ENCODE data around the gene KRT73. TPM values are rescaled to one million over a fixed set of nuclear protein-coding genes. Genes with fewer than 3 reads are reported as not detected.

Gene KRT73
- total RNA-seq, 1 donor from 2014 or later, result not detected

GRCh38 chr12:52645982-52646381, 27.6 kb upstream of the KRT73 start:
- DNase-seq (ENCODE audit: low read depth), result no peak

- DNase-seq (ENCODE audit: low read depth), result no peak
These were observed 26.9 kb upstream of the KRT73 start for GRCh38 chr12:52645120-52645761.

- DNase-seq (ENCODE audit: low read depth), result no peak
These were observed 25.7 kb upstream of the KRT73 start for GRCh38 chr12:52644078-52644415.

- DNase-seq (ENCODE audit: low read depth), result no peak
These were observed 25.1 kb upstream of the KRT73 start for GRCh38 chr12:52643233-52644077.

- DNase-seq (ENCODE audit: low read depth), result no peak
These were observed 23.1 kb upstream of the KRT73 start for GRCh38 chr12:52641468-52641867.

- no peak for DNase-seq (ENCODE audit: low read depth)
These were observed 18.9 kb upstream of the KRT73 start for GRCh38 chr12:52637299-52637698.

- no peak for DNase-seq (ENCODE audit: low read depth)
These were observed 18.4 kb upstream of the KRT73 start for GRCh38 chr12:52636592-52637258.

GRCh38 chr12:52636189-52636588, 17.8 kb upstream of the KRT73 start:
- no peak for DNase-seq (ENCODE audit: low read depth)

- DNase-seq (ENCODE audit: low read depth), result no peak
These were observed 16.1 kb upstream of the KRT73 start for GRCh38 chr12:52634266-52635056.

GRCh38 chr12:52633383-52633782, 15.0 kb upstream of the KRT73 start:
- no peak for DNase-seq (ENCODE audit: low read depth)

GRCh38 chr12:52632656-52633055, 14.3 kb upstream of the KRT73 start:
- DNase-seq (ENCODE audit: low read depth), result no peak

GRCh38 chr12:52631676-52632459, 13.5 kb upstream of the KRT73 start:
- no peak for DNase-seq (ENCODE audit: low read depth)

- no peak for DNase-seq (ENCODE audit: low read depth)
These were observed 12.9 kb upstream of the KRT73 start for GRCh38 chr12:52631264-52631663.

GRCh38 chr12:52630599-52631200, 12.3 kb upstream of the KRT73 start:
- no peak for DNase-seq (ENCODE audit: low read depth)

- DNase-seq (ENCODE audit: low read depth), result no peak
These were observed 11.7 kb upstream of the KRT73 start for GRCh38 chr12:52630008-52630500.

GRCh38 chr12:52629281-52630007, 11.1 kb upstream of the KRT73 start:
- no peak for DNase-seq (ENCODE audit: low read depth)

- no peak for DNase-seq (ENCODE audit: low read depth)
These were observed 10.5 kb upstream of the KRT73 start for GRCh38 chr12:52628841-52629240.

GRCh38 chr12:52628111-52628507, 9.8 kb upstream of the KRT73 start:
- DNase-seq (ENCODE audit: low read depth), result no peak

GRCh38 chr12:52627395-52628110, 9.2 kb upstream of the KRT73 start:
- DNase-seq (ENCODE audit: low read depth), result no peak
